ENCODE measurements around the gene LYSET.
"Not testable (repeated sequence)": the region's sequence is repeated elsewhere in the genome, so short reads cannot be mapped to it uniquely, and the experiment has no call there.

Gene LYSET

GRCh38 chr14:93223565-93223964, 38.4 kb downstream of the LYSET start:
- DNase-seq (ENCODE audit: low read depth in 2 of 2) = no peak

GRCh38 chr14:93228550-93228949, 43.4 kb downstream of the LYSET start:
- DNase-seq (ENCODE audit: low read depth in 2 of 2) = no peak

- no peak for DNase-seq (ENCODE audit: low read depth in 2 of 2)
Observed at GRCh38 chr14:93230539-93230938, 45.4 kb downstream of the LYSET start.

GRCh38 chr14:93231129-93231979, 46.2 kb downstream of the LYSET start:
- DNase-seq (ENCODE audit: low read depth in 2 of 2) = no peak

DNA sequence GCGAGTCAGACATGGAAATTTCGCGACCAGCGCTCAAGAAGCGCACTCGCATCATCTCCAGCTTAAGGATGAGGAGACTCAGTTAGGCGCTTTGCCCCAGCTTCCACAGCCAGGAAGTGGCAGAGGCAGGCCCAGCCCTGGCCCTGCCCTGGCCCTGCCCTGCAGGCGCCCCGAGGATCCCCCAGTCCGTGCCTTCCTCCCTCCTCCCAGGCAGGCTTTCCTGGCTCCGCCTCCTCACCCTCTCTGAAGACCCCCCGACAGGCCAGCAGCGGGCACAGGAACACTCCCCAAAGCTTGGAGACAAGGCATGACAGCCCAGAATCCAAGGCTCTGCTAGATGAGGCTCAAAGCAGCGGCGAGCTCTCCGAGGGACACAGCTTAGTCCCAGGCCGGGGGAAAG, 47.0 kb downstream of the LYSET start:
- no peak for DNase-seq (ENCODE audit: low read depth in 2 of 2)

GRCh38 chr14:93233078-93233477, 48.0 kb downstream of the LYSET start:
- not testable (repeated sequence) for DNase-seq (ENCODE audit: low read depth in 2 of 2)

DNA sequence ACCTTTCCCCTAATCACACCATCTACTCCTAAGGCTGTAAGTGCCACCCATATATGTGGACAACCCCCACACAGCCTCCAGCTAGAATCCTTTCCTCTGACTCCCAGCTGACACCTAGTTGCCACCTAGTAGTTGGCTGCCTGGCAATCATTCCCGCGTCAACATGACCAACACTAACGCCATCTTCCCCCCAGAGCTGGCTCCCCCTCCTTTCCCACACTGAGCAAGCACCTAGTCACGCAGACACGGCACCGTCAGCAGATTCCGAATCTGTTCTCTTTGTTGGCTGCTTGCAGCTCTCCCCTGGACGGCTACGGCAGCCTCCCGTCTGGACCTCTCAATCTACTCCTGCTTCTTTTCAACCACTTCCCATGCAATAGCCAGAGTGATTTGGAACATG, 49.7 kb downstream of the LYSET start:
- no peak for DNase-seq (ENCODE audit: low read depth in 2 of 2)
